ENCODE data around the gene CEP41. TPM values are rescaled to one million over a fixed set of nuclear protein-coding genes. Genes with fewer than 3 reads are reported as not detected.

The CEP41 gene
- total and polyA plus RNA-seq, 4 donors: 2.3 to 3.5 (median 2.8) TPM

DNA sequence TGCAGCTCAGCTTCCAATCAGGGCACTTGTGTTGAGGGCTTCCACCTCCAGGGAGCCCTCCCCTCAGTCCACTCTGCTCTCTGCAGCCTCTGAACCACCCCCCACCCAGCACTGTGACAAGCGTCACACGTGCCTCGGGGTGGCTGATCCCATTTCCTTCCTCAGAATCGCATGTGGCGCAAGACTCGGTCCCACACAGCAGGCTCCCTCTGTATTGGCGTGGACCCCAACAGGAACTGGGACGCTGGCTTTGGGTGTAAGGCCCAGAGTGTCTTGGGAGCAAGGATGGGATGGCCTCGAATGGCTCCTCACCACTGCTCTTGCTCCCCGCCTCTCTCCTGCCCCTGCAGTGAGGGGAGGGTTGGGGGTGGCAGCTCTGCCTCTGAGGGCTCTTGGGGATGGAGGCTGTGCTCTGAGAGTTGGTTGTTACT is 56.4 kb downstream of the CEP41 start:
- no peak for TF ChIP-seq GABPA (IDR thresholded peaks at IDR 0.05 in 1 of 2, conservative IDR thresholded peaks at IDR 0.05 in 1 of 2)
- H3K9ac ChIP-seq (ENCODE audit: low read depth in 1 of 2, low read length in 2 of 2): no peak overlapping the region
- H3K4me1 ChIP-seq (ENCODE audit: control insufficient read depth in 4 of 4, insufficient read depth in 4 of 4, low read length in 3 of 4): no peaks in the 10 kb centered on the region
- no peak overlapping the region for H3K27ac ChIP-seq (ENCODE audit: low read depth in 1 of 2, low read length in 2 of 2)
- H3K9me3 ChIP-seq (ENCODE audit: control insufficient read depth in 4 of 4, low read length in 3 of 4): no peaks in the 10 kb centered on the region
- H3K4me3 ChIP-seq (ENCODE audit: low read depth in 1 of 3, low read length in 3 of 3): no peak overlapping the region
- 78% methylated on average over 10 of the region's 10 CpGs for WGBS
- DNase-seq (ENCODE audit: low spot score): peak; percentile 29
- no peaks in the 10 kb centered on the region for H3K36me3 ChIP-seq (ENCODE audit: control insufficient read depth in 4 of 4, insufficient read depth in 3 of 4, low read depth in 1 of 4, low read length in 3 of 4)
- H3K27me3 ChIP-seq (ENCODE audit: control insufficient read depth in 4 of 4, insufficient read depth in 4 of 4, low read length in 3 of 4): no peaks in the 10 kb centered on the region

DNA sequence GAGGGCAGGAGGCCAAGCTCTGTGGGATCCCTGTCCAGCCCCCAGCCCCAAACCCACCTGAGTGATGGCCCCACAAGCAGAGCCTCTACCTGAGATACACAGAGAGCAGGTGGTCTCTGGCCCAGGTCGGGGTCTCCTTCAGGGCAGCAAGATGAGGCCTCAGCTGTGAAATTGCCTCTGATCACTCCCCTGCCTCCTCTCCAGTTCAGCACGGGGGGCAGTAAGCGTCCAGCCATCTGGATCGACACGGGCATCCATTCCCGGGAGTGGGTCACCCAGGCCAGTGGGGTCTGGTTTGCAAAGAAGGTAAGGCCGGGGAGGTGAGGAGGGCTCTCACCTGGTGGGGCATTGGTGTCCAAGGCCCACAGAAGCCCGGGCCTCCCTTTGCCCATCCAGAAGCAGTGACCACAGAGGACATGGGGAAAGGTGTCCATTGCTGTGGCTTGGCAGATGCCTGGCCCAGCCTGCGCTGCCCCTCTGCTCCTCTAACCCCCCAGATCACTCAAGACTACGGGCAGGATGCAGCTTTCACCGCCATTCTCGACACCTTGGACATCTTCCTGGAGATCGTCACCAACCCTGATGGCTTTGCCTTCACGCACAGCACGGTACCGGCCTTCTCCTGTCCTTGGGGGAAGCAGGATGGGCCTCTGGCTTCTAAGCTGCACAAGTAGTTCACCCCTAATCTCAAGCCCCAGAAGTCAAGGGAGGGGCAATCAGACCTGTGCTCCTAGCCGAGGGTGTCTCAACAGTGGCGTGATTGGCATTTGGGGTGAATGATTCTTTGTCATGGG is 57.4 kb downstream of the CEP41 start:
- H3K4me3 ChIP-seq (ENCODE audit: low read depth in 1 of 3, low read length in 3 of 3): no peak overlapping the region
- TF ChIP-seq EGR1 (IDR thresholded peaks at IDR 0.05; ENCODE audit: low read depth in 2 of 2) (no peak), RXRA (IDR thresholded peaks at IDR 0.05) (no peak), GABPA (IDR thresholded peaks at IDR 0.05 in 1 of 2, conservative IDR thresholded peaks at IDR 0.05 in 1 of 2) (no peak), JUND (IDR thresholded peaks at IDR 0.05) (no peak), TAF1 (conservative IDR thresholded peaks at IDR 0.05) (no peak), SP1 (IDR thresholded peaks at IDR 0.05) (no peak)
- TF ChIP-seq, protein P1, sequence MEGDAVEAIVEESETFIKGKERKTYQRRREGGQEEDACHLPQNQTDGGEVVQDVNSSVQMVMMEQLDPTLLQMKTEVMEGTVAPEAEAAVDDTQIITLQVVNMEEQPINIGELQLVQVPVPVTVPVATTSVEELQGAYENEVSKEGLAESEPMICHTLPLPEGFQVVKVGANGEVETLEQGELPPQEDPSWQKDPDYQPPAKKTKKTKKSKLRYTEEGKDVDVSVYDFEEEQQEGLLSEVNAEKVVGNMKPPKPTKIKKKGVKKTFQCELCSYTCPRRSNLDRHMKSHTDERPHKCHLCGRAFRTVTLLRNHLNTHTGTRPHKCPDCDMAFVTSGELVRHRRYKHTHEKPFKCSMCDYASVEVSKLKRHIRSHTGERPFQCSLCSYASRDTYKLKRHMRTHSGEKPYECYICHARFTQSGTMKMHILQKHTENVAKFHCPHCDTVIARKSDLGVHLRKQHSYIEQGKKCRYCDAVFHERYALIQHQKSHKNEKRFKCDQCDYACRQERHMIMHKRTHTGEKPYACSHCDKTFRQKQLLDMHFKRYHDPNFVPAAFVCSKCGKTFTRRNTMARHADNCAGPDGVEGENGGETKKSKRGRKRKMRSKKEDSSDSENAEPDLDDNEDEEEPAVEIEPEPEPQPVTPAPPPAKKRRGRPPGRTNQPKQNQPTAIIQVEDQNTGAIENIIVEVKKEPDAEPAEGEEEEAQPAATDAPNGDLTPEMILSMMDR (IDR thresholded peaks at IDR 0.05; ENCODE audit: low read depth, low read length, missing input control): no peak
- TF ChIP-seq, protein P2, sequence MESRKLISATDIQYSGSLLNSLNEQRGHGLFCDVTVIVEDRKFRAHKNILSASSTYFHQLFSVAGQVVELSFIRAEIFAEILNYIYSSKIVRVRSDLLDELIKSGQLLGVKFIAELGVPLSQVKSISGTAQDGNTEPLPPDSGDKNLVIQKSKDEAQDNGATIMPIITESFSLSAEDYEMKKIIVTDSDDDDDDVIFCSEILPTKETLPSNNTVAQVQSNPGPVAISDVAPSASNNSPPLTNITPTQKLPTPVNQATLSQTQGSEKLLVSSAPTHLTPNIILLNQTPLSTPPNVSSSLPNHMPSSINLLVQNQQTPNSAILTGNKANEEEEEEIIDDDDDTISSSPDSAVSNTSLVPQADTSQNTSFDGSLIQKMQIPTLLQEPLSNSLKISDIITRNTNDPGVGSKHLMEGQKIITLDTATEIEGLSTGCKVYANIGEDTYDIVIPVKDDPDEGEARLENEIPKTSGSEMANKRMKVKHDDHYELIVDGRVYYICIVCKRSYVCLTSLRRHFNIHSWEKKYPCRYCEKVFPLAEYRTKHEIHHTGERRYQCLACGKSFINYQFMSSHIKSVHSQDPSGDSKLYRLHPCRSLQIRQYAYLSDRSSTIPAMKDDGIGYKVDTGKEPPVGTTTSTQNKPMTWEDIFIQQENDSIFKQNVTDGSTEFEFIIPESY (IDR thresholded peaks at IDR 0.05): no peak
- TF ChIP-seq, protein P3, sequence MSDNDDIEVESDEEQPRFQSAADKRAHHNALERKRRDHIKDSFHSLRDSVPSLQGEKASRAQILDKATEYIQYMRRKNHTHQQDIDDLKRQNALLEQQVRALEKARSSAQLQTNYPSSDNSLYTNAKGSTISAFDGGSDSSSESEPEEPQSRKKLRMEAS (IDR thresholded peaks at IDR 0.05): no peak
- 92% methylated on average over 18 of the region's 18 CpGs for WGBS
- DNase-seq (ENCODE audit: low spot score): no peak
- no peaks in the 10 kb centered on the region for H3K27me3 ChIP-seq (ENCODE audit: control insufficient read depth in 4 of 4, insufficient read depth in 4 of 4, low read length in 3 of 4)
- H3K36me3 ChIP-seq (ENCODE audit: control insufficient read depth in 4 of 4, insufficient read depth in 3 of 4, low read depth in 1 of 4, low read length in 3 of 4): no peaks in the 10 kb centered on the region
- H3K9me3 ChIP-seq (ENCODE audit: control insufficient read depth in 4 of 4, low read length in 3 of 4): no peaks in the 10 kb centered on the region
- no peak overlapping the region for H3K9ac ChIP-seq (ENCODE audit: low read depth in 1 of 2, low read length in 2 of 2)
- no peak overlapping the region for H3K27ac ChIP-seq (ENCODE audit: low read depth in 1 of 2, low read length in 2 of 2)
- H3K4me1 ChIP-seq (ENCODE audit: control insufficient read depth in 4 of 4, insufficient read depth in 4 of 4, low read length in 3 of 4): no peaks in the 10 kb centered on the region

DNA sequence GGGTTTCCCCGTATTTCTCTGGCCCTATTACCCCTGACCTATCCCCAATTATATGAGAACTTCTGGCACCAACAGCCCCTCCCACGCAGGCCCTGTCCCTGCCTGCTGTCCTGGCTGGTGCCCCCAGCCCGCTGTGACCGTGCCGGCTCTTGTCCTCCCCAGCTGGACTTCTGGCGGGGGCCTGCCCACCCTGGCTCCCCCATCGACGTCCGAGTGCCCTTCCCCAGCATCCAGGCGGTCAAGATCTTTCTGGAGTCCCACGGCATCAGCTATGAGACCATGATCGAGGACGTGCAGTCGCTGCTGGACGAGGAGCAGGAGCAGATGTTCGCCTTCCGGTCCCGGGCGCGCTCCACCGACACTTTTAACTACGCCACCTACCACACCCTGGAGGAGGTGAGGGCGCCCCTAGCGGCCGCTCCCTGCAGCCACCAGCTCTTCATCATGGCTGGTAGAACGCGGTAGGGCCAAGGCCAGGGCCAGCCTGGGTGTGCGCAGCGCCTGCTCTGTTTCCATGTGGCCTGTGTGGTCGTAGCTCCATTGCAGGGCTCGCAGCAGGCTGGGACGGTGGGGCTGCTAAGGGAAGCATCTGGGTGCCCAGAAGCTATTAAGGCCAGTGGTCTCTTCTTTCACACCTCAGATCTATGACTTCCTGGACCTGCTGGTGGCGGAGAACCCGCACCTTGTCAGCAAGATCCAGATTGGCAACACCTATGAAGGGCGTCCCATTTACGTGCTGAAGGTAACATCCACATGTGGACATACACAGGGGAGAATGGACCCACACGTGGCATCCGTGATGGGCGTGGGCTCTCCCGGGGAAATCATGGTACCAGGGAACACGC is 59.1 kb downstream of the CEP41 start:
- Histone ChIP-seq H3K36me3 (ENCODE audit: control insufficient read depth in 4 of 4, insufficient read depth in 3 of 4, low read depth in 1 of 4, low read length in 3 of 4) (no peaks in the 10 kb centered on the region), H3K4me1 (ENCODE audit: control insufficient read depth in 4 of 4, insufficient read depth in 4 of 4, low read length in 3 of 4) (no peaks in the 10 kb centered on the region), H3K9ac (ENCODE audit: low read depth in 1 of 2, low read length in 2 of 2) (no peak overlapping the region), H3K9me3 (ENCODE audit: control insufficient read depth in 4 of 4, low read length in 3 of 4) (no peaks in the 10 kb centered on the region), H3K27ac (ENCODE audit: low read depth in 1 of 2, low read length in 2 of 2) (no peak overlapping the region), H3K4me3 (ENCODE audit: low read depth in 1 of 3, low read length in 3 of 3) (no peak overlapping the region), H3K27me3 (ENCODE audit: control insufficient read depth in 4 of 4, insufficient read depth in 4 of 4, low read length in 3 of 4) (no peaks in the 10 kb centered on the region)
- DNase-seq (ENCODE audit: low spot score): no peak
- 89% methylated on average over 41 of the region's 41 CpGs for WGBS
- TF ChIP-seq EGR1 (IDR thresholded peaks at IDR 0.05; ENCODE audit: low read depth in 2 of 2) (no peak), HNF4A (conservative IDR thresholded peaks at IDR 0.05) (no peak), NR2F2 (IDR thresholded peaks at IDR 0.05) (no peak), FOXA2 (IDR thresholded peaks at IDR 0.05) (no peak), RAD21 (IDR thresholded peaks at IDR 0.05) (no peak), SP1 (IDR thresholded peaks at IDR 0.05) (no peak), GABPA (IDR thresholded peaks at IDR 0.05 in 1 of 2, conservative IDR thresholded peaks at IDR 0.05 in 1 of 2) (no peak), RXRA (IDR thresholded peaks at IDR 0.05) (no peak), HNF4G (IDR thresholded peaks at IDR 0.05) (no peak)
- TF ChIP-seq, protein P3 (IDR thresholded peaks at IDR 0.05): no peak
- TF ChIP-seq, protein P4, sequence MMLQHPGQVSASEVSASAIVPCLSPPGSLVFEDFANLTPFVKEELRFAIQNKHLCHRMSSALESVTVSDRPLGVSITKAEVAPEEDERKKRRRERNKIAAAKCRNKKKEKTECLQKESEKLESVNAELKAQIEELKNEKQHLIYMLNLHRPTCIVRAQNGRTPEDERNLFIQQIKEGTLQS (IDR thresholded peaks at IDR 0.05): no peak
- TF ChIP-seq, protein P2 (IDR thresholded peaks at IDR 0.05): no peak
